Measurements from ENCODE around the gene VPS13D. TPM values are rescaled to one million over a fixed set of nuclear protein-coding genes. Genes with fewer than 3 reads are reported as not detected.

VPS13D gene
- total RNA-seq, 1 experiment from 2014 or later = 30.7 TPM

- DNase-seq = no peak
- ATAC-seq = no peak
- no peaks in the 10 kb centered on the region for H3K27me3 ChIP-seq (ENCODE audit: low read length)
- no TSS peak for BruUV-seq (replicated peaks)
- ChIA-PET POLR2A (ENCODE audit: unreplicated experiment) (no interaction called here), CTCF (interaction anchor here (0.5 kb wide), 1 partner anchor 241 kb away, joined by 7 read pairs; no protein-coding TSS in a partner anchor)
- no peak overlapping the region for H2AFZ ChIP-seq (ENCODE audit: low read length)
- H3K36me3 ChIP-seq (ENCODE audit: low read depth, low read length) = peaks cover 21% of the 10 kb centered on the region
- no peak overlapping the region for H3K4me2 ChIP-seq (ENCODE audit: low read length)
- no peaks in the 10 kb centered on the region for H3K9me3 ChIP-seq (ENCODE audit: low read length)
- no peaks in the 10 kb centered on the region for H3K9me2 ChIP-seq (replicated peaks; ENCODE audit: low read length)
- intact Hi-C loops (cut with micrococcal nuclease) = no loop called here
- H3K9ac ChIP-seq (ENCODE audit: low read length) = no peak overlapping the region
- no peaks in the 10 kb centered on the region for H3K79me2 ChIP-seq (ENCODE audit: low read length)
- H4K20me1 ChIP-seq (ENCODE audit: low read length) = no peaks in the 10 kb centered on the region
- H3K4me3 ChIP-seq (ENCODE audit: low read length) = no peak overlapping the region
- peaks cover 5% of the 10 kb centered on the region for H3K4me1 ChIP-seq (ENCODE audit: insufficient read depth, low read length)
- H3K27ac ChIP-seq (ENCODE audit: low read length) = no peak overlapping the region
- TF ChIP-seq EZH2 (IDR thresholded peaks at IDR 0.05; ENCODE audit: low read length, unreplicated experiment) (no peak), CTCF (conservative IDR thresholded peaks at IDR 0.05; ENCODE audit: low read depth, low read length) (no peak), EZH2phosphoT487 (IDR thresholded peaks at IDR 0.05; ENCODE audit: borderline replicate concordance, low read length) (no peak)
- H3F3A ChIP-seq (ENCODE audit: low read length, unreplicated experiment) = no peaks in the 10 kb centered on the region
Measured at GRCh38 chr1:12375133-12375829, 145.5 kb downstream of the VPS13D start.

- no peaks in the 10 kb centered on the region for H3K9me2 ChIP-seq (replicated peaks; ENCODE audit: low read length)
- no peaks in the 10 kb centered on the region for H3K79me2 ChIP-seq (ENCODE audit: low read length)
- H4K20me1 ChIP-seq (ENCODE audit: low read length) = no peaks in the 10 kb centered on the region
- POLR2A ChIA-PET (ENCODE audit: unreplicated experiment) = no interaction called here
- TF ChIP-seq CTCF (conservative IDR thresholded peaks at IDR 0.05; ENCODE audit: low read depth, low read length) (no peak), EZH2 (IDR thresholded peaks at IDR 0.05; ENCODE audit: low read length, unreplicated experiment) (no peak), EZH2phosphoT487 (IDR thresholded peaks at IDR 0.05; ENCODE audit: borderline replicate concordance, low read length) (no peak)
- H3K9ac ChIP-seq (ENCODE audit: low read length) = no peak overlapping the region
- intact Hi-C loops (cut with micrococcal nuclease) = no loop called here
- no peaks in the 10 kb centered on the region for H3K9me3 ChIP-seq (ENCODE audit: low read length)
- no peak for DNase-seq
- H3K27me3 ChIP-seq (ENCODE audit: low read length) = no peaks in the 10 kb centered on the region
- H3K4me1 ChIP-seq (ENCODE audit: insufficient read depth, low read length) = peaks cover 15% of the 10 kb centered on the region
- no peak overlapping the region for H2AFZ ChIP-seq (ENCODE audit: low read length)
- no peak overlapping the region for H3K4me2 ChIP-seq (ENCODE audit: low read length)
- no peak overlapping the region for H3K4me3 ChIP-seq (ENCODE audit: low read length)
- CTCF ChIA-PET = interaction anchor here (0.5 kb wide), 1 partner anchor 240 kb away, joined by 7 read pairs; no protein-coding TSS in a partner anchor
- no TSS peak for BruUV-seq (replicated peaks)
- ATAC-seq = no peak
- peaks cover 7% of the 10 kb centered on the region for H3F3A ChIP-seq (ENCODE audit: low read length, unreplicated experiment)
- peaks cover 16% of the 10 kb centered on the region for H3K36me3 ChIP-seq (ENCODE audit: low read depth, low read length)
- no peak overlapping the region for H3K27ac ChIP-seq (ENCODE audit: low read length)
Measured at GRCh38 chr1:12376236-12377045, 146.6 kb downstream of the VPS13D start.

All from PC-3 (cell line).